Measurements from ENCODE around the gene NBPF3. TPM values are rescaled to one million over a fixed set of nuclear protein-coding genes. Genes with fewer than 3 reads are reported as not detected.
A peak's percentile ranks its signal among the peaks of the same experiment; 100 is the strongest.

Gene NBPF3
- total RNA-seq, 1 donor from 2014 or later = 13.7 TPM

- Mint-ChIP-seq H3K27ac (peak overlapping the region; percentile 98), H3K4me3 (peak overlapping the region; percentile 39), H3K27me3 (peaks cover 13% of the 10 kb centered on the region), H3K36me3 (no peaks in the 10 kb centered on the region), H3K4me1 (ENCODE audit: unreplicated experiment) (peaks cover 11% of the 10 kb centered on the region), H3K9me3 (peaks cover 5% of the 10 kb centered on the region)
- no peak for TF ChIP-seq CTCF (conservative IDR thresholded peaks at IDR 0.05)
- DNase-seq (ENCODE audit: extremely low spot score, unreplicated experiment) = no peak
These were observed 55.4 kb downstream of the NBPF3 start for GRCh38 chr1:21495225-21495820.

- H3K4me3 Mint-ChIP-seq = no peak overlapping the region
- peaks cover 5% of the 10 kb centered on the region for H3K9me3 Mint-ChIP-seq
- H3K4me1 Mint-ChIP-seq (ENCODE audit: unreplicated experiment) = peaks cover 11% of the 10 kb centered on the region
- no peak overlapping the region for H3K27ac Mint-ChIP-seq
- no peak for TF ChIP-seq CTCF (conservative IDR thresholded peaks at IDR 0.05)
- no peak for DNase-seq (ENCODE audit: extremely low spot score, unreplicated experiment)
- H3K36me3 Mint-ChIP-seq = no peaks in the 10 kb centered on the region
- H3K27me3 Mint-ChIP-seq = peaks cover 13% of the 10 kb centered on the region
These were observed 56.1 kb downstream of the NBPF3 start for GRCh38 chr1:21496063-21496462.

GRCh38 chr1:21496886-21497285 lies 56.9 kb downstream of the NBPF3 start:
- no peak for TF ChIP-seq CTCF (conservative IDR thresholded peaks at IDR 0.05)
- Mint-ChIP-seq H3K4me3 (no peak overlapping the region), H3K36me3 (no peaks in the 10 kb centered on the region), H3K4me1 (ENCODE audit: unreplicated experiment) (peaks cover 11% of the 10 kb centered on the region), H3K27me3 (peaks cover 13% of the 10 kb centered on the region), H3K27ac (no peak overlapping the region), H3K9me3 (peaks cover 5% of the 10 kb centered on the region)
- no peak for DNase-seq (ENCODE audit: extremely low spot score, unreplicated experiment)

- Mint-ChIP-seq H3K4me1 (ENCODE audit: unreplicated experiment) (peaks cover 5% of the 10 kb centered on the region), H3K4me3 (no peak overlapping the region), H3K36me3 (no peaks in the 10 kb centered on the region), H3K27me3 (peaks cover 10% of the 10 kb centered on the region), H3K27ac (no peak overlapping the region), H3K9me3 (peaks cover 5% of the 10 kb centered on the region)
- DNase-seq (ENCODE audit: extremely low spot score, unreplicated experiment) = no peak
- peak; percentile 22 for TF ChIP-seq CTCF (conservative IDR thresholded peaks at IDR 0.05)
These were observed 57.6 kb downstream of the NBPF3 start for GRCh38 chr1:21497466-21498061.

- peaks cover 5% of the 10 kb centered on the region for H3K9me3 Mint-ChIP-seq
- no peak overlapping the region for H3K27ac Mint-ChIP-seq
- no peaks in the 10 kb centered on the region for H3K36me3 Mint-ChIP-seq
- TF ChIP-seq CTCF (conservative IDR thresholded peaks at IDR 0.05) = no peak
- no peak for DNase-seq (ENCODE audit: extremely low spot score, unreplicated experiment)
- peaks cover 5% of the 10 kb centered on the region for H3K4me1 Mint-ChIP-seq (ENCODE audit: unreplicated experiment)
- no peak overlapping the region for H3K4me3 Mint-ChIP-seq
- peaks cover 6% of the 10 kb centered on the region for H3K27me3 Mint-ChIP-seq
These were observed 59.5 kb downstream of the NBPF3 start for GRCh38 chr1:21499283-21499950.
